GM18508 (cell line): ENCODE data around the gene LAMB1.

Source experiments
- ATAC-seq: cut with Tn5 transposase; IDR thresholded peaks from one replicate; pipeline ENCODE4 v1.9.1; 2021; ENCODE audit warnings: moderate number of reproducible peaks; ENCODE audit not compliant: insufficient read depth, unreplicated experiment

The LAMB1 gene

GRCh38 chr7:107953265-107953923 is 49.6 kb downstream of the LAMB1 start:
- ATAC-seq = no peak

- no peak for ATAC-seq
Measured at GRCh38 chr7:107951896-107952295, 51.1 kb downstream of the LAMB1 start.

- no peak for ATAC-seq
Measured at GRCh38 chr7:107951172-107951787, 51.7 kb downstream of the LAMB1 start.

GRCh38 chr7:107949443-107949935 is 53.5 kb downstream of the LAMB1 start:
- ATAC-seq = no peak

GRCh38 chr7:107948645-107949442 is 54.1 kb downstream of the LAMB1 start:
- no peak for ATAC-seq

- no peak for ATAC-seq
Measured at GRCh38 chr7:107946881-107947280, 56.1 kb downstream of the LAMB1 start.

- no peak for ATAC-seq
Measured at GRCh38 chr7:107946451-107946850, 56.5 kb downstream of the LAMB1 start.

- ATAC-seq = no peak
Measured at GRCh38 chr7:107945332-107945731, 57.6 kb downstream of the LAMB1 start.

GRCh38 chr7:107944411-107945169 is 58.4 kb downstream of the LAMB1 start:
- ATAC-seq = no peak

GRCh38 chr7:107943018-107943417 is 59.9 kb downstream of the LAMB1 start:
- no peak for ATAC-seq

- ATAC-seq = no peak
Measured at GRCh38 chr7:107940951-107941350, 62.0 kb downstream of the LAMB1 start.

- no peak for ATAC-seq
Measured at GRCh38 chr7:107939573-107940489, 63.1 kb downstream of the LAMB1 start.

- no peak for ATAC-seq
Measured at GRCh38 chr7:107938456-107939250, 64.3 kb downstream of the LAMB1 start.

- ATAC-seq = no peak
Measured at GRCh38 chr7:107937531-107937930, 65.4 kb downstream of the LAMB1 start.

- ATAC-seq = no peak
Measured at GRCh38 chr7:107936312-107936711, 66.6 kb downstream of the LAMB1 start.

GRCh38 chr7:107934991-107935770 is 67.8 kb downstream of the LAMB1 start:
- ATAC-seq = no peak

GRCh38 chr7:107933386-107934013 is 69.5 kb downstream of the LAMB1 start:
- ATAC-seq = no peak
